Vagina (tissue), 2 donors: ENCODE measurements around the gene ATXN1. TPM values are rescaled to one million over a fixed set of nuclear protein-coding genes. Genes with fewer than 3 reads are reported as not detected.

Source experiments
- DNase-seq, 2 donors: peaks; one replicate each; pipeline ENCODE4 v3.0.0-alpha.2; 2017; ENCODE audit errors: extremely low spot score in 2 of 2
- H3K27ac ChIP-seq: fragments of 200-600 bp; sonication (generic); one replicate; pipeline ENCODE4 v1.5.1; 2019
- H3K27me3 ChIP-seq: fragments of 200-600 bp; sonication (generic); one replicate; pipeline ENCODE4 v1.5.1; 2019
- H3K36me3 ChIP-seq, 2 donors: fragments of 200-600 bp; sonication (generic); one replicate each; pipeline ENCODE4 v1.5.1; 2017 to 2019
- H3K4me1 ChIP-seq: fragments of 200-600 bp; sonication (generic); one replicate; pipeline ENCODE4 v1.5.1; 2019
- H3K4me3 ChIP-seq, 2 donors: fragments of 200-600 bp; sonication (generic); 1 replicate in 1 of 2; 2 replicates in 1 of 2; pipeline ENCODE4 v1.5.1; 2016 to 2019
- H3K9me3 ChIP-seq: fragments of 200-600 bp; sonication (generic); one replicate; pipeline ENCODE4 v1.5.1; 2019
- POLR2A ChIP-seq, 2 donors: fragments of 450-650 bp; IDR thresholded peaks; one replicate each; pipeline ENCODE4 v1.6.1; 2017; ENCODE audit warnings: antibody characterized with exemption in 2 of 2, mild to moderate bottlenecking in 2 of 2, moderate library complexity in 2 of 2
- POLR2AphosphoS5 ChIP-seq, 2 donors: sonication (generic); formaldehyde crosslinking; IDR thresholded peaks; one replicate each; pipeline ENCODE4 v1.9.0; 2017; ENCODE audit warnings: antibody characterized with exemption in 2 of 2, mild to moderate bottlenecking in 2 of 2, low read depth in 1 of 2; ENCODE audit not compliant: insufficient read depth in 1 of 2
- intact Hi-C: fragments of 100-400 bp; cut with DNase I; formaldehyde crosslinking; loops from one replicate; pipeline ENCODE4 v1.15.1; 2023
- total RNA-seq: library from RNA; depleted of rRNA; stranded (reverse); fragments of >200 nt; gene quantifications from one replicate; pipeline ENCODE4 v1.2.3, GENCODE V29; 2016
- TF ChIP-seq, protein P1 (sequence below), 3 experiments: fragments of 450-650 bp in 2 of 3; fragments of 200-600 bp in 1 of 3; sonication (generic) in 1 of 3; IDR thresholded peaks; one replicate each; pipeline ENCODE4 v1.5.1; 2017 to 2019; ENCODE audit warnings: antibody characterized with exemption in 3 of 3, mild to moderate bottlenecking in 2 of 3, moderate library complexity in 2 of 3

ATXN1 gene
- total RNA-seq, 1 donor from 2014 or later, result 43.2 TPM

- Histone ChIP-seq H3K36me3 (no peaks in the 10 kb centered on the region), H3K4me1 (no peaks in the 10 kb centered on the region), H3K9me3 (no peaks in the 10 kb centered on the region), H3K27me3 (no peaks in the 10 kb centered on the region), H3K27ac (no peak overlapping the region), H3K4me3 (no peak overlapping the region)
- DNase-seq, result no peak
- intact Hi-C loops, result no loop called here
- TF ChIP-seq POLR2A (IDR thresholded peaks at IDR 0.05), result no peak
- TF ChIP-seq, protein P1, sequence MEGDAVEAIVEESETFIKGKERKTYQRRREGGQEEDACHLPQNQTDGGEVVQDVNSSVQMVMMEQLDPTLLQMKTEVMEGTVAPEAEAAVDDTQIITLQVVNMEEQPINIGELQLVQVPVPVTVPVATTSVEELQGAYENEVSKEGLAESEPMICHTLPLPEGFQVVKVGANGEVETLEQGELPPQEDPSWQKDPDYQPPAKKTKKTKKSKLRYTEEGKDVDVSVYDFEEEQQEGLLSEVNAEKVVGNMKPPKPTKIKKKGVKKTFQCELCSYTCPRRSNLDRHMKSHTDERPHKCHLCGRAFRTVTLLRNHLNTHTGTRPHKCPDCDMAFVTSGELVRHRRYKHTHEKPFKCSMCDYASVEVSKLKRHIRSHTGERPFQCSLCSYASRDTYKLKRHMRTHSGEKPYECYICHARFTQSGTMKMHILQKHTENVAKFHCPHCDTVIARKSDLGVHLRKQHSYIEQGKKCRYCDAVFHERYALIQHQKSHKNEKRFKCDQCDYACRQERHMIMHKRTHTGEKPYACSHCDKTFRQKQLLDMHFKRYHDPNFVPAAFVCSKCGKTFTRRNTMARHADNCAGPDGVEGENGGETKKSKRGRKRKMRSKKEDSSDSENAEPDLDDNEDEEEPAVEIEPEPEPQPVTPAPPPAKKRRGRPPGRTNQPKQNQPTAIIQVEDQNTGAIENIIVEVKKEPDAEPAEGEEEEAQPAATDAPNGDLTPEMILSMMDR (IDR thresholded peaks at IDR 0.05), result no peak
Observed at GRCh38 chr6:16253399-16254144, 507.7 kb downstream of the ATXN1 start.

DNA sequence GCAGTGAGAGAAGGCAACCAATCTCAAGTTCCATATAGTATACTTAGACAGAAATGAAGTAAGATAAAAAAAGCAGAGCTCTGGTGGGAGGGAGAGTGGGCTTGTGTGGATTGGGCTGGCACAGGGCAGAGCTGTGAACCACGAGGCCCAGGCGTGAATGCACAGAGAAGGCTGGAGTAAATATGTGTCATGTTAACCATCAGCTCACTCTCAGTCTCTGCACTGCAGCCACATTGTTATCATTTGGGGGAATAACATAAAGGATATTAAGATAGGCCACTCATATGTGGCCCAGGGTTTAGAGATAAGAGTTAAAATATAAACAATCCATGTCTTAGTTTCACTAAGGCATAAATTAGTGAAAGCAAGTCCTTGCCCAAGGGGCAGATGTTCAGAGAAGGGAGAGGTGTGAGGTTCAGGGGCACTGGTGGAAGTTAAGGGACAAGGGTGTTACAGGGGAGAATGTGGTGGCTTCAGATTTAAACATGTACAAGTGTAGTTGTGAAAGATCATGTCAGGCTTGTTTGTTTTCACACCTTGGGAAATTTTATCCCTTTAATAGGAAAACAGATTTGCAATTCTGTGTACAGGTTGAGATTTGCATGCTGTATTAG lies 508.5 kb downstream of the ATXN1 start:
- intact Hi-C loops, result no loop called here
- no peaks in the 10 kb centered on the region for H3K9me3 ChIP-seq
- no peak overlapping the region for H3K4me3 ChIP-seq
- H3K27me3 ChIP-seq, result no peaks in the 10 kb centered on the region
- H3K36me3 ChIP-seq, result no peaks in the 10 kb centered on the region
- TF ChIP-seq POLR2AphosphoS5 (IDR thresholded peaks at IDR 0.05; ENCODE audit: insufficient read depth in 1 of 2, low read depth in 1 of 2), result no peak
- no peak for TF ChIP-seq POLR2A (IDR thresholded peaks at IDR 0.05)
- TF ChIP-seq, protein P1 (IDR thresholded peaks at IDR 0.05), result no peak
- H3K27ac ChIP-seq, result no peak overlapping the region
- DNase-seq, result no peak
- no peaks in the 10 kb centered on the region for H3K4me1 ChIP-seq

GRCh38 chr6:16251706-16252105 lies 509.6 kb downstream of the ATXN1 start:
- no peaks in the 10 kb centered on the region for H3K36me3 ChIP-seq

DNA sequence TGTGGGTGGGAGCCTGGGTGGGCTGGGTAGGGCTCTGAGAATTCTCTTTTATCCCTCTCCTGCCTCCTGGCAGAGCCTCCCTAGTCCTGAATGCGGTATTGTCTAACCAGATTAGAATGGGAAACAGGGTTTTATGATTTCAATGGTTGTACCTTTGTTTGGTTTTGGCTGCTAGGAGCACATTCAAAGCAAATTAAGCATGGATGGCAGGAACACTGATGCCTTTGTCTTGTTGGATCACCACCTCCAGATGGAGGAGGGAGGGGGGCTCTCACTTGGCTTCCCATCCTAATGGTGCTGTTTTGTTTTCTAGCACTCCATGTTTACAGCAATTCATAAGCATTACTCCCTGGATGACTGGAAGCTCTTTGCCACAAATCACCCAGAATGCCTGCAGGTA lies 511.3 kb downstream of the ATXN1 start:
- no peak for DNase-seq
- Histone ChIP-seq H3K27ac (no peak overlapping the region), H3K9me3 (no peaks in the 10 kb centered on the region), H3K36me3 (no peaks in the 10 kb centered on the region), H3K4me1 (no peaks in the 10 kb centered on the region), H3K4me3 (no peak overlapping the region), H3K27me3 (no peaks in the 10 kb centered on the region)
- intact Hi-C loops, result no loop called here
- TF ChIP-seq POLR2AphosphoS5 (IDR thresholded peaks at IDR 0.05; ENCODE audit: insufficient read depth in 1 of 2, low read depth in 1 of 2) (no peak), POLR2A (IDR thresholded peaks at IDR 0.05) (no peak)
- TF ChIP-seq, protein P1 (IDR thresholded peaks at IDR 0.05), result no peak

More at GRCh38 chr6:16251706-16252105, 509.6 kb downstream of the ATXN1 start:
- no peaks in the 10 kb centered on the region for H3K27me3 ChIP-seq
- no peaks in the 10 kb centered on the region for H3K9me3 ChIP-seq
- H3K4me1 ChIP-seq, result no peaks in the 10 kb centered on the region
- H3K4me3 ChIP-seq, result no peak overlapping the region
- no peak for DNase-seq
- intact Hi-C loops, result no loop called here
- TF ChIP-seq POLR2A (IDR thresholded peaks at IDR 0.05) (no peak), POLR2AphosphoS5 (IDR thresholded peaks at IDR 0.05; ENCODE audit: insufficient read depth in 1 of 2, low read depth in 1 of 2) (no peak)
- TF ChIP-seq, protein P1 (IDR thresholded peaks at IDR 0.05), result no peak
- H3K27ac ChIP-seq, result no peak overlapping the region
